Activated B cell treated with CpG ODN at 0.5 μM for 24 hours (primary cell): ENCODE results near the gene SLCO3A1. TPM values are rescaled to one million over a fixed set of nuclear protein-coding genes. Genes with fewer than 3 reads are reported as not detected.

Experiments used
- ATAC-seq: fragments of 200-7000 bp; cut with Tn5 transposase; one replicate; pipeline ENCODE4 v1.10.0; 2021; ENCODE audit warnings: low read depth, mild to moderate bottlenecking, moderate library complexity
- CTCF ChIA-PET: fragments of 350-600 bp; sonication (Branson Sonifier 250); formaldehyde crosslinking; loops from one replicate; lab custom pipeline; 2021; ENCODE audit warnings: antibody characterized with exemption; lab: Charles Lee
- POLR2A ChIA-PET: fragments of 350-600 bp; sonication (Branson Sonifier 250); formaldehyde crosslinking; loops from one replicate; lab custom pipeline; 2021; ENCODE audit warnings: antibody characterized with exemption; lab: Charles Lee
- DNase-seq: peaks from one replicate; pipeline ENCODE4 v3.0.0; 2022
- H3K27ac Mint-ChIP-seq: one replicate; pipeline ENCODE4 v1.8.0; 2020; ENCODE audit warnings: mixed read lengths
- H3K27me3 Mint-ChIP-seq: one replicate; pipeline ENCODE4 v1.8.0; 2021; ENCODE audit warnings: mixed read lengths
- H3K36me3 Mint-ChIP-seq: one replicate; pipeline ENCODE4 v1.8.0; 2021; ENCODE audit warnings: low read depth, mixed read lengths
- H3K4me1 Mint-ChIP-seq: one replicate; pipeline ENCODE4 v1.8.0; 2021; ENCODE audit warnings: mixed read lengths
- H3K4me3 Mint-ChIP-seq: one replicate; pipeline ENCODE4 v1.8.0; 2020; ENCODE audit warnings: mild to moderate bottlenecking, mixed read lengths
- H3K9me3 Mint-ChIP-seq: one replicate; pipeline ENCODE4 v1.8.0; 2020; ENCODE audit warnings: mixed read lengths
- intact Hi-C: fragments of 100-400 bp; cut with micrococcal nuclease; formaldehyde crosslinking; loops from one replicate; pipeline ENCODE4 v1.15.1; 2024
- total RNA-seq: library from RNA; stranded (reverse); gene quantifications from 2 replicates; pipeline ENCODE4 v1.2.3, GENCODE V29; 2022
- TF ChIP-seq, protein P1 (sequence below): fragments of 200-600 bp; IDR thresholded peaks from one replicate; pipeline ENCODE4 v1.8.0; 2022; ENCODE audit warnings: antibody characterized with exemption, mild to moderate bottlenecking

The SLCO3A1 gene
- total RNA-seq, 1 donor from 2014 or later: 0.82 TPM

DNA sequence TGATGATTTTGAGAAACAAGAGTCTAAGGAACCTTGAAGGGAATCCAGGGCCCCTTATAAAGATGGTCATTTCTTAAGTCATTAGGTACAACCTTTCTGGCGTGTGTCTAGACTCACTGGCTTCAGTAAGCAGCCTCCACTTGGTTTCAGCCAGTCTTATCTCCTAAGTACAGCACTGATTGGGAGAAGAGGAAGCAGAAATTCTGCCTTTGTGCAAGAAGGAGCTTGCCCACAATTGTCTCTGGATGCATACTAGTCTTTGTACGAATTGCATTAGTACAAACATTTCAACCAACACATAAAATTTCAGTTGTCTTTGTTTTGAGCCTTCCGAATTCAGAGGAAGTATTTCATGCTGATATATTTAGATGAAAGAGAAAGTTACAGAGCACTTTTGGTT, 139.4 kb downstream of the SLCO3A1 start:
- Mint-ChIP-seq H3K4me3 (no peak overlapping the region), H3K9me3 (no peaks in the 10 kb centered on the region), H3K4me1 (no peaks in the 10 kb centered on the region), H3K36me3 (no peaks in the 10 kb centered on the region), H3K27ac (no peak overlapping the region), H3K27me3 (no peaks in the 10 kb centered on the region)
- ATAC-seq (no peak), DNase-seq (no peak)
- intact Hi-C loops: no loop called here
- CTCF ChIA-PET: no interaction called here
- TF ChIP-seq, protein P1, sequence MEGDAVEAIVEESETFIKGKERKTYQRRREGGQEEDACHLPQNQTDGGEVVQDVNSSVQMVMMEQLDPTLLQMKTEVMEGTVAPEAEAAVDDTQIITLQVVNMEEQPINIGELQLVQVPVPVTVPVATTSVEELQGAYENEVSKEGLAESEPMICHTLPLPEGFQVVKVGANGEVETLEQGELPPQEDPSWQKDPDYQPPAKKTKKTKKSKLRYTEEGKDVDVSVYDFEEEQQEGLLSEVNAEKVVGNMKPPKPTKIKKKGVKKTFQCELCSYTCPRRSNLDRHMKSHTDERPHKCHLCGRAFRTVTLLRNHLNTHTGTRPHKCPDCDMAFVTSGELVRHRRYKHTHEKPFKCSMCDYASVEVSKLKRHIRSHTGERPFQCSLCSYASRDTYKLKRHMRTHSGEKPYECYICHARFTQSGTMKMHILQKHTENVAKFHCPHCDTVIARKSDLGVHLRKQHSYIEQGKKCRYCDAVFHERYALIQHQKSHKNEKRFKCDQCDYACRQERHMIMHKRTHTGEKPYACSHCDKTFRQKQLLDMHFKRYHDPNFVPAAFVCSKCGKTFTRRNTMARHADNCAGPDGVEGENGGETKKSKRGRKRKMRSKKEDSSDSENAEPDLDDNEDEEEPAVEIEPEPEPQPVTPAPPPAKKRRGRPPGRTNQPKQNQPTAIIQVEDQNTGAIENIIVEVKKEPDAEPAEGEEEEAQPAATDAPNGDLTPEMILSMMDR: no peak
- POLR2A ChIA-PET: no interaction called here

DNA sequence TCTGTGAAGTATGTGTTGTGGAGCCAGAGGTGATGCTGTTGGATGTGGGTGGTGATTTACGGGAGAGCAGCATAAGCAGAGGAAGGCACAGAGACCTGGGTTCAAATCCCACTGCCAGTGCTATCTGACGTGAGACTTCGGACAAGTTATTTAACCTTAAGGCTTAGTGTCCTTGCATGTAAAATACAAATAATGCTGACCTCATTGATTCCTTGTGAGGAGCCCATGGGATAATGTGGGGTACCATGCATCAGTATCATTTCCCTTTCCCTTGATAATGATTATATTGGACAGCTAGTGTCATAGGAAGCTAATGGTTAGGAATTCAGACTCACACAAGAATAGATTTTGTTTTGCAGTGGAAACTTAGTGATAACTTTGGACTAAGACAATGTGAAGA, 141.6 kb downstream of the SLCO3A1 start:
- H3K4me3 Mint-ChIP-seq: no peak overlapping the region
- H3K36me3 Mint-ChIP-seq: no peaks in the 10 kb centered on the region
- no peaks in the 10 kb centered on the region for H3K27me3 Mint-ChIP-seq
- H3K27ac Mint-ChIP-seq: no peak overlapping the region
- TF ChIP-seq, protein P1: no peak
- ATAC-seq: no peak
- intact Hi-C loops: no loop called here
- no peaks in the 10 kb centered on the region for H3K9me3 Mint-ChIP-seq
- no peaks in the 10 kb centered on the region for H3K4me1 Mint-ChIP-seq
- POLR2A ChIA-PET: no interaction called here
- no peak for DNase-seq
- CTCF ChIA-PET: no interaction called here

DNA sequence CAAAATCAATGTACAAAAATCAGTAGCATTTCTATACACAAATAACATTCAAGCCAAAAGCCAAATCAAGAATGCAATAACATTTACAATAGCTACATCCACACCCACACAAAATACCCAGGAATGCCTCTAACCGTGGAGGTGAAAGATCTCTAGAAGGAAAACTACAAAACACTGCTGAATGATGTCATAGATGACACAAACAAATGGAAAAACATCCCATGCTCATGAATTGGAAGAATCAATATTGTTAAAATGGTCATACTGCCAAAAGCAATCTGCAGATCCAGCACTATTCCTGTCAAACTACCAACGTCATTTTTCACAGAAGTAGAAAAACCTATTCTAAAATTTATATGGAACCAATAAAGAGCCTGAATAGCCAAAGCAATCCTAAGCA, 143.7 kb downstream of the SLCO3A1 start:
- ChIA-PET CTCF (no interaction called here), POLR2A (no interaction called here)
- H3K27ac Mint-ChIP-seq: no peak overlapping the region
- H3K4me1 Mint-ChIP-seq: no peaks in the 10 kb centered on the region
- H3K36me3 Mint-ChIP-seq: no peaks in the 10 kb centered on the region
- TF ChIP-seq, protein P1: no peak
- H3K27me3 Mint-ChIP-seq: no peaks in the 10 kb centered on the region
- H3K9me3 Mint-ChIP-seq: no peaks in the 10 kb centered on the region
- DNase-seq (no peak), ATAC-seq (no peak)
- intact Hi-C loops: no loop called here
- no peak overlapping the region for H3K4me3 Mint-ChIP-seq

DNA sequence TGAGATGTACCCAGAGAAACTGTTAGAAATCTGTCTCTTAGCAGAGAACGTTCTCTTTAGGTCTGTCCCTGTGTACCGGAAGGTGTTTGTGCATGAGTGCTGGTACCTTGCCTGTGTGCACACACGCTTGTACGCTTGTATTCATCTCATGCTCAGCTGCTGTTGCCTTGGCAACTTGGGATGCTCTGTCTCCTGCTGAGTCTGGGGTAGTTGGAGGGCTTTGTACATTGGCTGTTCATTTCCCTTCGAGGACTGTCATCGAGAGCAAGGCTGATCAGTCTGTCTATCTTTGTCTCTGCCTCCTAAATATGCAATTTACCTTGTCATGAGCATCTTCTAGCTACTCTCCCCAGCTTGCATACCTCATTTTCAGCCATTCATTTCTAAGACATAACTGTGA, 147.2 kb downstream of the SLCO3A1 start:
- Mint-ChIP-seq H3K9me3 (no peaks in the 10 kb centered on the region), H3K27me3 (no peaks in the 10 kb centered on the region), H3K4me3 (no peak overlapping the region), H3K27ac (no peak overlapping the region), H3K36me3 (no peaks in the 10 kb centered on the region), H3K4me1 (no peaks in the 10 kb centered on the region)
- TF ChIP-seq, protein P1: no peak
- CTCF ChIA-PET: no interaction called here
- intact Hi-C loops: no loop called here
- ATAC-seq (no peak), DNase-seq (no peak)
- POLR2A ChIA-PET: no interaction called here

DNA sequence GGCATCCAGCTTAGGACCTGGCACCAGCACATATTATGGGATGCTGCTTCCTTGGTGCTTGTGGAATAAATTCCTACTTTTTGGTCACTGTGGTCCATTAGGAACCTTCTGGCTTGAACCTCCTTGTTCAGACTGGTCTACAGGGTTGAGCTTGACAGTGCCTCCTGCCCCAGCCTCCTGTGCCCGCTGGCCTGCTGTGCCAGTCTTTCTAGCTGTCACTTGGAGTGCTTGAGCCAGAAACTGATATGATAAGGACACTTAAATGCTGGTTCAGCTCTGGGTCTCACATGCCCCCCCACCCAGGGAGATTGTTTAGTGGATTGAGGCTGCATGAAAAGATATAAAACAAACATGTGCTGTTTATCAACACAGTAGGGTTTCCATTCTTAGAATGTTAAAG, 147.8 kb downstream of the SLCO3A1 start:
- TF ChIP-seq, protein P1: no peak
- Mint-ChIP-seq H3K36me3 (no peaks in the 10 kb centered on the region), H3K27me3 (no peaks in the 10 kb centered on the region), H3K4me3 (no peak overlapping the region), H3K27ac (no peak overlapping the region), H3K9me3 (no peaks in the 10 kb centered on the region), H3K4me1 (no peaks in the 10 kb centered on the region)
- CTCF ChIA-PET: no interaction called here
- no peak for DNase-seq
- no peak for ATAC-seq
- intact Hi-C loops: no loop called here
- POLR2A ChIA-PET: no interaction called here
